Parathyroid adenoma (tissue), 2 donors: ENCODE measurements around the gene CNGA2.

ENCODE experiments used
- H2AFZ ChIP-seq: fragments of 300-600 bp; sonication (generic); one replicate; pipeline ENCODE4 v1.7.0; 2017; ENCODE audit warnings: antibody characterized with exemption, mild to moderate bottlenecking
- H3K27ac ChIP-seq: fragments of 300-600 bp; sonication (generic); one replicate; pipeline ENCODE4 v1.7.0; 2017
- H3K27me3 ChIP-seq: fragments of 300-600 bp; sonication (generic); one replicate; pipeline ENCODE4 v1.7.0; 2017; ENCODE audit warnings: low read length; ENCODE audit not compliant: control insufficient read depth, insufficient read depth
- H3K36me3 ChIP-seq: fragments of 300-600 bp; sonication (generic); one replicate; pipeline ENCODE4 v1.7.0; 2017; ENCODE audit warnings: low read length; ENCODE audit not compliant: control insufficient read depth, insufficient read depth
- H3K4me1 ChIP-seq: fragments of 300-600 bp; sonication (generic); one replicate; pipeline ENCODE4 v1.7.0; 2017; ENCODE audit warnings: control low read depth
- H3K4me2 ChIP-seq: fragments of 300-600 bp; sonication (generic); one replicate; pipeline ENCODE4 v1.7.0; 2017; ENCODE audit warnings: low read length
- H3K4me3 ChIP-seq: fragments of 300-600 bp; sonication (generic); one replicate; pipeline ENCODE4 v1.7.0; 2017; ENCODE audit warnings: low read depth, low read length
- H3K79me2 ChIP-seq: fragments of 300-600 bp; sonication (generic); one replicate; pipeline ENCODE4 v1.7.0; 2017; ENCODE audit warnings: control low read depth
- H3K9ac ChIP-seq: fragments of 300-600 bp; sonication (generic); one replicate; pipeline ENCODE4 v1.7.0; 2017; ENCODE audit warnings: mild to moderate bottlenecking
- H3K9me3 ChIP-seq: fragments of 300-600 bp; sonication (generic); one replicate; pipeline ENCODE4 v1.7.0; 2017; ENCODE audit warnings: low read length; ENCODE audit not compliant: control insufficient read depth
- TF ChIP-seq, protein P1 (sequence below): fragments of 300-600 bp; sonication (generic); IDR thresholded peaks from one replicate; pipeline ENCODE4 v1.7.0; 2017; ENCODE audit warnings: antibody characterized with exemption, mild to moderate bottlenecking
- donor health status: primary hyperparathyroidism.

CNGA2 gene

DNA sequence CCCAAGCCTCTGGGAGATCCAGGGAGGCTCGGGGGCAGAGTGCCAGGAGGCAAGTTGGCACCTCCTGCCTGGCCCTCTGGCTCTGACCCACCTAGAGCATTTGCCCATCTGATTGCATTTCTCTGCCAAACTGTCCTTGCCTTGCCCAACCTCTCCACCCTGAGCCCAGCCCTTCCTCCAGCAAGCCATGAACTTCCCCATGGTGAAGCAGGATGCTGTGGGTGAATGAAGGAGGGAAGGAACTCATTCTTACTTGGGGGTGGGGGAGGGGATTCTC, 9.3 kb upstream of the CNGA2 start:
- Histone ChIP-seq H3K27ac (no peak overlapping the region), H2AFZ (no peak overlapping the region), H3K4me1 (no peaks in the 10 kb centered on the region), H3K4me3 (no peak overlapping the region), H3K9ac (no peak overlapping the region), H3K79me2 (no peaks in the 10 kb centered on the region), H3K27me3 (no peaks in the 10 kb centered on the region), H3K9me3 (no peaks in the 10 kb centered on the region), H3K36me3 (no peaks in the 10 kb centered on the region), H3K4me2 (no peak overlapping the region)
- TF ChIP-seq, protein P1, sequence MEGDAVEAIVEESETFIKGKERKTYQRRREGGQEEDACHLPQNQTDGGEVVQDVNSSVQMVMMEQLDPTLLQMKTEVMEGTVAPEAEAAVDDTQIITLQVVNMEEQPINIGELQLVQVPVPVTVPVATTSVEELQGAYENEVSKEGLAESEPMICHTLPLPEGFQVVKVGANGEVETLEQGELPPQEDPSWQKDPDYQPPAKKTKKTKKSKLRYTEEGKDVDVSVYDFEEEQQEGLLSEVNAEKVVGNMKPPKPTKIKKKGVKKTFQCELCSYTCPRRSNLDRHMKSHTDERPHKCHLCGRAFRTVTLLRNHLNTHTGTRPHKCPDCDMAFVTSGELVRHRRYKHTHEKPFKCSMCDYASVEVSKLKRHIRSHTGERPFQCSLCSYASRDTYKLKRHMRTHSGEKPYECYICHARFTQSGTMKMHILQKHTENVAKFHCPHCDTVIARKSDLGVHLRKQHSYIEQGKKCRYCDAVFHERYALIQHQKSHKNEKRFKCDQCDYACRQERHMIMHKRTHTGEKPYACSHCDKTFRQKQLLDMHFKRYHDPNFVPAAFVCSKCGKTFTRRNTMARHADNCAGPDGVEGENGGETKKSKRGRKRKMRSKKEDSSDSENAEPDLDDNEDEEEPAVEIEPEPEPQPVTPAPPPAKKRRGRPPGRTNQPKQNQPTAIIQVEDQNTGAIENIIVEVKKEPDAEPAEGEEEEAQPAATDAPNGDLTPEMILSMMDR, result no peak

DNA sequence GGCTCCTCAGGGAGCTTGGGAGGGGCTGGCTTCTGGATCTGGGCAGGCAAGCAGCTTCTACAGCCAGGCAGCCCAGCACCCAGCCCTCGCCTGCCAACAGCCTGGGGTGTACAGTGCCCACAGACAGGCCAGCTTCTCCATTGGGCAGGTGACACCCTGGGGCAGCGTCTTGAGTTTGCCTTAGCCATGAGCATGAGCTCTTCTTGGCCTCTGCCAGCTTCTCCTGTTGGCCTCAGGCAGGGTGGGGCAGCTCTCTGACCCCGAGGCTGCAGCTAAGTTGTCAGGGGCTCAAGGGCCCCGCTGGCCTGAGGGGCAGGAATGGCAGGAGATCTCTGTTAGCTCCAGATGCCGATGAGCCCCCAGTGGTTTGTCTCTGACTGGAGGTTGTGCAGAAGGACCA, 7.8 kb upstream of the CNGA2 start:
- Histone ChIP-seq H3K4me1 (no peaks in the 10 kb centered on the region), H3K4me3 (no peak overlapping the region), H2AFZ (no peak overlapping the region), H3K4me2 (no peak overlapping the region), H3K27me3 (no peaks in the 10 kb centered on the region), H3K9me3 (no peaks in the 10 kb centered on the region), H3K27ac (no peak overlapping the region), H3K79me2 (no peaks in the 10 kb centered on the region), H3K36me3 (no peaks in the 10 kb centered on the region), H3K9ac (no peak overlapping the region)
- TF ChIP-seq, protein P1, result no peak

DNA sequence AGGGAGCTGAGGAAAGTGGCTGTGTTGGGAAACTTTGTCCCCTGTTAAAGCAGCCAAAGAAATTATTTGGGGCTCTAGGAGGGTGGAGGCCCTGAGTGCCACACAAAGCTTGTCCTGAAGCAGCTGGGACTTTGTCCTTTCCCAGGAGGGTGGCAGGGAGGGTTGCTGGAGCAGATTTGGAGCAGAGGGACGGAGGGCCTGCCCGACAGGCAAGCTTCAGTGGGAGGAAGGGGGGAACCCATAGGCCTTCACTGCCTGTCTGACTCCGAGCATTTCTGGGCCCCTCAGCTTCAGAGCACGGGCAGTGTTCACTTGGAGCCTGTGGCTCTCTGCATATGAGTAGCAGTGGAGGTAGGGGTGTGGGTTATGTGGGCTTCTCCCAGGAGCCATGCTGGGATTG, 7.2 kb upstream of the CNGA2 start:
- Histone ChIP-seq H3K36me3 (no peaks in the 10 kb centered on the region), H3K27me3 (no peaks in the 10 kb centered on the region), H3K9me3 (no peaks in the 10 kb centered on the region), H3K79me2 (no peaks in the 10 kb centered on the region), H3K27ac (no peak overlapping the region), H3K4me1 (no peaks in the 10 kb centered on the region), H3K9ac (no peak overlapping the region), H3K4me3 (no peak overlapping the region), H3K4me2 (no peak overlapping the region), H2AFZ (no peak overlapping the region)
- TF ChIP-seq, protein P1, result no peak

DNA sequence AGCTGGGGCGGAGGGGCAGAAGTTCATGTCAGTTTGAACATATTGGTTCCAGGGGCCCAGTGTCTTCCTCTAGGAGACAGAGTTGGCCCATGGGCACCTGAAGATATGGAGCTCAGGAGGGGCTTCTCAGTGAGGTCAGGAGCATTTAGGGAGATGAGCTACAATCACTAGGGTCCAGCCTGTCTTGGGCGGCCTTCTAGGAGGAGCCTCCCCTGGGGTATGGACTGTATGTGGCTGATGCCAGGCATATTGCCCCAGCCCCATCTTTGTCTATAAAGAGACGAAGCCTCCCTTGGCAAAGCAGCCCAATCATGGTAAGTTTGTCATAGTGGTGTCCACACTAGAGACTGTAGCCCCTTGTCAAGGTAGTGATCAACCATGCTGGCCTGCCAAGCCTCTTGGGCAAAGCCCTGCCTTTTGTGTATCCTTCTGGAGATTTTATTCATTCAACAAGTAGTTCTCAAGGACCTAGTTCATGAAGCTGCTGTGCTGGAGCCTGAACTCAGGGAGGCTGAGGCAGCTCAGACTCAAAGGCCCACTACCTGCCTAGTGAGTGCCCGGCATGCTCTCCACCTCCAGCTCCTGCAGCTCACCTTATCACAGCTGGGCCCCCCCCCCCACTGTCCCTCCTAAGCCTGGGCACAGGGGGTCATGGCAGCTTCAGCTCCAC, 5.4 kb upstream of the CNGA2 start:
- Histone ChIP-seq H3K9ac (no peak overlapping the region), H3K27ac (no peak overlapping the region), H2AFZ (no peak overlapping the region), H3K9me3 (no peaks in the 10 kb centered on the region), H3K4me1 (no peaks in the 10 kb centered on the region), H3K4me2 (no peak overlapping the region), H3K79me2 (no peaks in the 10 kb centered on the region), H3K36me3 (no peaks in the 10 kb centered on the region), H3K4me3 (no peak overlapping the region), H3K27me3 (no peaks in the 10 kb centered on the region)
- TF ChIP-seq, protein P1, result no peak

DNA sequence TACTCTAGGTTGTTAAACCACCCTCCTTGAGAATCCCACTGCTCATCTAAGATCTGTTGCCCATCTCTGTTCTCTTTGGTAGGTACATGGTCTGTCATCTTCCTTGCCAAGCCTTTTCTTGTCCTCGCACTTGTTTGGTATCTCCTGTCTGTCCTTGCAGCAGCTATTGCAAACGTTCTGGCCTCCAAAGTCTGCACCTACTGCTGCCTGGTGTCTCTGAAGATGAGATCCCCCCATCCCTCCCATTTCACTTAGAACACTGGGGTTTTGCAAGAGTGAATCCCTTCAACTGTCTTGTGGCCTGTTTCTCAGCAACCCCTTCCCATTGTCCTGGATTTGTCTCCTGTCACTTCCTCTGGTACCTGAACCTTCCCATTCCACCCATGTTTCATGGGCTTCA, 673 bp downstream of the CNGA2 start:
- no peak overlapping the region for H3K27ac ChIP-seq

More for the DNA sequence above, 673 bp downstream of the CNGA2 start:
- Histone ChIP-seq H3K9ac (no peak overlapping the region), H3K79me2 (no peaks in the 10 kb centered on the region), H3K4me1 (no peaks in the 10 kb centered on the region), H3K36me3 (no peaks in the 10 kb centered on the region), H3K4me2 (no peak overlapping the region), H2AFZ (no peak overlapping the region), H3K4me3 (no peak overlapping the region), H3K27me3 (no peaks in the 10 kb centered on the region), H3K9me3 (no peaks in the 10 kb centered on the region)
- TF ChIP-seq, protein P1, result no peak
